Vagina (tissue), 2 donors: ENCODE measurements around the gene DGKG. TPM values are rescaled to one million over a fixed set of nuclear protein-coding genes. Genes with fewer than 3 reads are reported as not detected.

ENCODE experiments used
- DNase-seq, 2 donors: peaks; one replicate each; pipeline ENCODE4 v3.0.0-alpha.2; 2017; ENCODE audit errors: extremely low spot score in 2 of 2
- H3K27ac ChIP-seq: fragments of 200-600 bp; sonication (generic); one replicate; pipeline ENCODE4 v1.5.1; 2019
- H3K27me3 ChIP-seq: fragments of 200-600 bp; sonication (generic); one replicate; pipeline ENCODE4 v1.5.1; 2019
- H3K36me3 ChIP-seq, 2 donors: fragments of 200-600 bp; sonication (generic); one replicate each; pipeline ENCODE4 v1.5.1; 2017 to 2019
- H3K4me1 ChIP-seq: fragments of 200-600 bp; sonication (generic); one replicate; pipeline ENCODE4 v1.5.1; 2019
- H3K4me3 ChIP-seq, 2 donors: fragments of 200-600 bp; sonication (generic); 1 replicate in 1 of 2; 2 replicates in 1 of 2; pipeline ENCODE4 v1.5.1; 2016 to 2019
- H3K9me3 ChIP-seq: fragments of 200-600 bp; sonication (generic); one replicate; pipeline ENCODE4 v1.5.1; 2019
- CTCF ChIP-seq, 3 experiments: fragments of 450-650 bp in 2 of 3; fragments of 200-600 bp in 1 of 3; sonication (generic) in 1 of 3; IDR thresholded peaks; one replicate each; pipeline ENCODE4 v1.5.1; 2017 to 2019; ENCODE audit warnings: antibody characterized with exemption in 3 of 3, mild to moderate bottlenecking in 2 of 3, moderate library complexity in 2 of 3
- POLR2A ChIP-seq, 2 donors: fragments of 450-650 bp; IDR thresholded peaks; one replicate each; pipeline ENCODE4 v1.6.1; 2017; ENCODE audit warnings: antibody characterized with exemption in 2 of 2, mild to moderate bottlenecking in 2 of 2, moderate library complexity in 2 of 2
- POLR2AphosphoS5 ChIP-seq, 2 donors: sonication (generic); formaldehyde crosslinking; IDR thresholded peaks; one replicate each; pipeline ENCODE4 v1.9.0; 2017; ENCODE audit warnings: antibody characterized with exemption in 2 of 2, mild to moderate bottlenecking in 2 of 2, low read depth in 1 of 2; ENCODE audit not compliant: insufficient read depth in 1 of 2
- intact Hi-C: fragments of 100-400 bp; cut with DNase I; formaldehyde crosslinking; loops from one replicate; pipeline ENCODE4 v1.15.1; 2023
- total RNA-seq: library from RNA; depleted of rRNA; stranded (reverse); fragments of >200 nt; gene quantifications from one replicate; pipeline ENCODE4 v1.2.3, GENCODE V29; 2016

DGKG gene
- total RNA-seq, 1 donor from 2014 or later = 2.5 TPM

GRCh38 chr3:186270701-186271100 lies 91.3 kb downstream of the DGKG start:
- H3K36me3 ChIP-seq = no peaks in the 10 kb centered on the region
- no peak for DNase-seq
- intact Hi-C loops = loop anchor here (5.0 to 10.0 kb wide), 2 partner anchors 286 to 593 kb away; no protein-coding TSS in a partner anchor
- no peak overlapping the region for H3K4me3 ChIP-seq
- H3K27me3 ChIP-seq = no peaks in the 10 kb centered on the region
- H3K27ac ChIP-seq = no peak overlapping the region
- no peaks in the 10 kb centered on the region for H3K9me3 ChIP-seq
- H3K4me1 ChIP-seq = no peaks in the 10 kb centered on the region
- TF ChIP-seq POLR2AphosphoS5 (IDR thresholded peaks at IDR 0.05; ENCODE audit: insufficient read depth in 1 of 2, low read depth in 1 of 2) (no peak), CTCF (IDR thresholded peaks at IDR 0.05) (no peak), POLR2A (IDR thresholded peaks at IDR 0.05) (no peak)

GRCh38 chr3:186268616-186269448 lies 93.2 kb downstream of the DGKG start:
- H3K4me3 ChIP-seq = no peak overlapping the region
- TF ChIP-seq POLR2AphosphoS5 (IDR thresholded peaks at IDR 0.05; ENCODE audit: insufficient read depth in 1 of 2, low read depth in 1 of 2) = no peak
- no peak for TF ChIP-seq CTCF (IDR thresholded peaks at IDR 0.05)
- TF ChIP-seq POLR2A (IDR thresholded peaks at IDR 0.05) = no peak
- H3K9me3 ChIP-seq = no peaks in the 10 kb centered on the region
- no peak overlapping the region for H3K27ac ChIP-seq
- H3K27me3 ChIP-seq = no peaks in the 10 kb centered on the region
- DNase-seq = no peak
- H3K36me3 ChIP-seq = no peaks in the 10 kb centered on the region
- intact Hi-C loops = loop anchor here (10.0 kb wide), 1 partner anchor 266 kb away; no protein-coding TSS in a partner anchor
- H3K4me1 ChIP-seq = no peaks in the 10 kb centered on the region

- no peaks in the 10 kb centered on the region for H3K9me3 ChIP-seq
- DNase-seq = no peak
- H3K4me3 ChIP-seq = no peak overlapping the region
- TF ChIP-seq POLR2A (IDR thresholded peaks at IDR 0.05) = no peak
- TF ChIP-seq POLR2AphosphoS5 (IDR thresholded peaks at IDR 0.05; ENCODE audit: insufficient read depth in 1 of 2, low read depth in 1 of 2) = no peak
- no peak for TF ChIP-seq CTCF (IDR thresholded peaks at IDR 0.05)
- no peak overlapping the region for H3K27ac ChIP-seq
- intact Hi-C loops = loop anchor here (10.0 kb wide), 1 partner anchor 267 kb away; no protein-coding TSS in a partner anchor
- no peaks in the 10 kb centered on the region for H3K27me3 ChIP-seq
- no peaks in the 10 kb centered on the region for H3K4me1 ChIP-seq
- H3K36me3 ChIP-seq = no peaks in the 10 kb centered on the region
Observed at GRCh38 chr3:186267758-186268157, 94.3 kb downstream of the DGKG start.

GRCh38 chr3:186264608-186265400 lies 97.2 kb downstream of the DGKG start:
- Histone ChIP-seq H3K27ac (no peak overlapping the region), H3K4me3 (no peak overlapping the region), H3K36me3 (no peaks in the 10 kb centered on the region), H3K9me3 (no peaks in the 10 kb centered on the region), H3K27me3 (no peaks in the 10 kb centered on the region), H3K4me1 (peaks cover 3% of the 10 kb centered on the region)
- no peak for DNase-seq
- TF ChIP-seq POLR2AphosphoS5 (IDR thresholded peaks at IDR 0.05; ENCODE audit: insufficient read depth in 1 of 2, low read depth in 1 of 2) (no peak), POLR2A (IDR thresholded peaks at IDR 0.05) (no peak), CTCF (IDR thresholded peaks at IDR 0.05) (no peak)
- intact Hi-C loops = loop anchor here (10.0 kb wide), 1 partner anchor 270 kb away; no protein-coding TSS in a partner anchor
